Parathyroid adenoma (tissue), 2 donors: ENCODE measurements around the gene TCEAL8.

Experiments used
- H2AFZ ChIP-seq: fragments of 300-600 bp; sonication (generic); one replicate; pipeline ENCODE4 v1.7.0; 2017; ENCODE audit warnings: antibody characterized with exemption, mild to moderate bottlenecking
- H3K27ac ChIP-seq: fragments of 300-600 bp; sonication (generic); one replicate; pipeline ENCODE4 v1.7.0; 2017
- H3K27me3 ChIP-seq: fragments of 300-600 bp; sonication (generic); one replicate; pipeline ENCODE4 v1.7.0; 2017; ENCODE audit warnings: low read length; ENCODE audit not compliant: control insufficient read depth, insufficient read depth
- H3K36me3 ChIP-seq: fragments of 300-600 bp; sonication (generic); one replicate; pipeline ENCODE4 v1.7.0; 2017; ENCODE audit warnings: low read length; ENCODE audit not compliant: control insufficient read depth, insufficient read depth
- H3K4me1 ChIP-seq: fragments of 300-600 bp; sonication (generic); one replicate; pipeline ENCODE4 v1.7.0; 2017; ENCODE audit warnings: control low read depth
- H3K4me2 ChIP-seq: fragments of 300-600 bp; sonication (generic); one replicate; pipeline ENCODE4 v1.7.0; 2017; ENCODE audit warnings: low read length
- H3K4me3 ChIP-seq: fragments of 300-600 bp; sonication (generic); one replicate; pipeline ENCODE4 v1.7.0; 2017; ENCODE audit warnings: low read depth, low read length
- H3K79me2 ChIP-seq: fragments of 300-600 bp; sonication (generic); one replicate; pipeline ENCODE4 v1.7.0; 2017; ENCODE audit warnings: control low read depth
- H3K9ac ChIP-seq: fragments of 300-600 bp; sonication (generic); one replicate; pipeline ENCODE4 v1.7.0; 2017; ENCODE audit warnings: mild to moderate bottlenecking
- H3K9me3 ChIP-seq: fragments of 300-600 bp; sonication (generic); one replicate; pipeline ENCODE4 v1.7.0; 2017; ENCODE audit warnings: low read length; ENCODE audit not compliant: control insufficient read depth
- CTCF ChIP-seq: fragments of 300-600 bp; sonication (generic); IDR thresholded peaks from one replicate; pipeline ENCODE4 v1.7.0; 2017; ENCODE audit warnings: antibody characterized with exemption, mild to moderate bottlenecking
- donor health status: primary hyperparathyroidism.

The TCEAL8 gene

GRCh38 chrX:103253608-103254007, 1.3 kb downstream of the TCEAL8 start:
- H3K79me2 ChIP-seq: no peaks in the 10 kb centered on the region
- no peaks in the 10 kb centered on the region for H3K9me3 ChIP-seq
- H3K27me3 ChIP-seq: no peaks in the 10 kb centered on the region
- peak overlapping the region; percentile 84 for H3K4me2 ChIP-seq
- peak overlapping the region; percentile 95 for H3K27ac ChIP-seq
- peaks cover 4% of the 10 kb centered on the region for H3K4me1 ChIP-seq
- H2AFZ ChIP-seq: peak overlapping the region; percentile 93
- TF ChIP-seq CTCF: no peak
- H3K36me3 ChIP-seq: no peaks in the 10 kb centered on the region
- H3K9ac ChIP-seq: no peak overlapping the region
- peak overlapping the region; percentile 82 for H3K4me3 ChIP-seq

DNA sequence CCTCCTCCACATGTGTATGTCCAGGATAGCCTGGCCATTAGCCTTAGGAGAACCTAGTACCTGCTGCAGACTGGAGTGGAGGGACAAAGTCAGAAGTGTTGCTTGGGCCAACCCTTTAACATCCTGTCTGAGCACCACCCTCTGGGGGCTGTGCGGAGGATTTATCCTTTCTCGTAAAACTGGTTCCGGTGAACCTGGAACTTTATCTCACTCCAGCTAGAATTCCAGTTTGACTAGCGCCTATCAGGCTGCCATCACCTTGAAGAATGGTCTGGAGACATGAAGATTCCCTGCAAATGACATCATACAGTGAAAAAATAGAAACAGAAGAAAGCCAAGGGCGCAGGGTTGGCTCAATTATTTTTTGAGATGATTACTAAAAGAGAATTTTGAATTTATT, 4.0 kb downstream of the TCEAL8 start:
- no peak overlapping the region for H3K4me3 ChIP-seq

GRCh38 chrX:103249805-103250204, 5.2 kb downstream of the TCEAL8 start:
- Histone ChIP-seq H3K27me3 (no peaks in the 10 kb centered on the region), H3K4me2 (no peak overlapping the region), H3K4me3 (no peak overlapping the region), H3K9me3 (no peaks in the 10 kb centered on the region), H3K4me1 (peaks cover 4% of the 10 kb centered on the region), H3K9ac (no peak overlapping the region), H3K36me3 (no peaks in the 10 kb centered on the region), H3K79me2 (no peaks in the 10 kb centered on the region), H2AFZ (no peak overlapping the region), H3K27ac (no peak overlapping the region)
- TF ChIP-seq CTCF: no peak

More for the DNA sequence above, 4.0 kb downstream of the TCEAL8 start:
- Histone ChIP-seq H3K79me2 (no peaks in the 10 kb centered on the region), H3K36me3 (no peaks in the 10 kb centered on the region), H3K4me1 (peaks cover 4% of the 10 kb centered on the region), H3K9ac (no peak overlapping the region), H2AFZ (peak overlapping the region; percentile 53), H3K4me2 (no peak overlapping the region), H3K27ac (peak overlapping the region; percentile 39), H3K27me3 (no peaks in the 10 kb centered on the region), H3K9me3 (no peaks in the 10 kb centered on the region)
- no peak for TF ChIP-seq CTCF

GRCh38 chrX:103248553-103248952, 6.4 kb downstream of the TCEAL8 start:
- Histone ChIP-seq H3K4me3 (no peak overlapping the region), H3K4me1 (peaks cover 4% of the 10 kb centered on the region), H3K9me3 (no peaks in the 10 kb centered on the region), H3K27me3 (no peaks in the 10 kb centered on the region), H3K9ac (no peak overlapping the region), H2AFZ (no peak overlapping the region), H3K4me2 (no peak overlapping the region), H3K79me2 (no peaks in the 10 kb centered on the region), H3K27ac (no peak overlapping the region), H3K36me3 (no peaks in the 10 kb centered on the region)
- peak; percentile 31 for TF ChIP-seq CTCF

GRCh38 chrX:103240155-103240554, 14.8 kb downstream of the TCEAL8 start:
- no peak overlapping the region for H2AFZ ChIP-seq
- H3K27me3 ChIP-seq: no peaks in the 10 kb centered on the region
- H3K27ac ChIP-seq: no peak overlapping the region
- TF ChIP-seq CTCF: no peak
- no peak overlapping the region for H3K4me3 ChIP-seq
- no peaks in the 10 kb centered on the region for H3K4me1 ChIP-seq
- no peaks in the 10 kb centered on the region for H3K36me3 ChIP-seq
- no peak overlapping the region for H3K4me2 ChIP-seq
- no peak overlapping the region for H3K9ac ChIP-seq
- H3K79me2 ChIP-seq: no peaks in the 10 kb centered on the region
- H3K9me3 ChIP-seq: no peaks in the 10 kb centered on the region
